ENCODE results near the gene MYO18A. TPM values are rescaled to one million over a fixed set of nuclear protein-coding genes. Genes with fewer than 3 reads are reported as not detected.

The MYO18A gene
- total and polyA plus RNA-seq, 2 donors from 2014 or later, result 25.6 to 60.7 TPM

GRCh38 chr17:29093090-29093871 lies 86.9 kb downstream of the MYO18A start:
- Histone ChIP-seq H3K27me3 (ENCODE audit: control insufficient read depth, insufficient read depth, low read length) (no peaks in the 10 kb centered on the region), H3K9ac (ENCODE audit: low read length in 3 of 3) (no peak overlapping the region), H3K27ac (ENCODE audit: low read depth in 2 of 2, low read length in 2 of 2) (no peak overlapping the region), H3K36me3 (ENCODE audit: control insufficient read depth in 2 of 3, insufficient read depth in 3 of 3, low read length in 3 of 3) (peaks cover 0 to 84% (median 38%) of the 10 kb centered on the region in 3 donors), H3K4me1 (ENCODE audit: control insufficient read depth in 2 of 3, insufficient read depth in 2 of 3, low read depth in 1 of 3, low read length in 3 of 3) (no peaks in the 10 kb centered on the region), H3K4me3 (ENCODE audit: low read length in 3 of 3) (no peak overlapping the region), H3K9me3 (ENCODE audit: control insufficient read depth in 2 of 3, insufficient read depth in 1 of 3, low read length in 3 of 3) (no peaks in the 10 kb centered on the region)
- TF ChIP-seq, protein P1, sequence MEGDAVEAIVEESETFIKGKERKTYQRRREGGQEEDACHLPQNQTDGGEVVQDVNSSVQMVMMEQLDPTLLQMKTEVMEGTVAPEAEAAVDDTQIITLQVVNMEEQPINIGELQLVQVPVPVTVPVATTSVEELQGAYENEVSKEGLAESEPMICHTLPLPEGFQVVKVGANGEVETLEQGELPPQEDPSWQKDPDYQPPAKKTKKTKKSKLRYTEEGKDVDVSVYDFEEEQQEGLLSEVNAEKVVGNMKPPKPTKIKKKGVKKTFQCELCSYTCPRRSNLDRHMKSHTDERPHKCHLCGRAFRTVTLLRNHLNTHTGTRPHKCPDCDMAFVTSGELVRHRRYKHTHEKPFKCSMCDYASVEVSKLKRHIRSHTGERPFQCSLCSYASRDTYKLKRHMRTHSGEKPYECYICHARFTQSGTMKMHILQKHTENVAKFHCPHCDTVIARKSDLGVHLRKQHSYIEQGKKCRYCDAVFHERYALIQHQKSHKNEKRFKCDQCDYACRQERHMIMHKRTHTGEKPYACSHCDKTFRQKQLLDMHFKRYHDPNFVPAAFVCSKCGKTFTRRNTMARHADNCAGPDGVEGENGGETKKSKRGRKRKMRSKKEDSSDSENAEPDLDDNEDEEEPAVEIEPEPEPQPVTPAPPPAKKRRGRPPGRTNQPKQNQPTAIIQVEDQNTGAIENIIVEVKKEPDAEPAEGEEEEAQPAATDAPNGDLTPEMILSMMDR (IDR thresholded peaks at IDR 0.05; ENCODE audit: borderline replicate concordance, extremely low read depth, insufficient read depth), result no peak
- DNase-seq (no peak), FAIRE-seq (no peak)
- intact Hi-C loops (cut with DNase I), result no loop called here

- DNase-seq, result no peak
- no peak overlapping the region for H3K9ac ChIP-seq (ENCODE audit: low read length in 3 of 3)
- peaks cover 0 to 79% (median 31%) of the 10 kb centered on the region in 3 donors for H3K36me3 ChIP-seq (ENCODE audit: control insufficient read depth in 2 of 3, insufficient read depth in 3 of 3, low read length in 3 of 3)
- H3K9me3 ChIP-seq (ENCODE audit: control insufficient read depth in 2 of 3, insufficient read depth in 1 of 3, low read length in 3 of 3), result no peaks in the 10 kb centered on the region
- intact Hi-C loops (cut with DNase I), result no loop called here
- FAIRE-seq, result no peak
- H3K27me3 ChIP-seq (ENCODE audit: control insufficient read depth, insufficient read depth, low read length), result no peaks in the 10 kb centered on the region
- H3K4me1 ChIP-seq (ENCODE audit: control insufficient read depth in 2 of 3, insufficient read depth in 2 of 3, low read depth in 1 of 3, low read length in 3 of 3), result no peaks in the 10 kb centered on the region
- TF ChIP-seq, protein P1 (IDR thresholded peaks at IDR 0.05; ENCODE audit: borderline replicate concordance, extremely low read depth, insufficient read depth), result no peak
- no peak overlapping the region for H3K4me3 ChIP-seq (ENCODE audit: low read length in 3 of 3)
- no peak overlapping the region for H3K27ac ChIP-seq (ENCODE audit: low read depth in 2 of 2, low read length in 2 of 2)
Observed at GRCh38 chr17:29091606-29092289, 88.5 kb downstream of the MYO18A start.

DNA sequence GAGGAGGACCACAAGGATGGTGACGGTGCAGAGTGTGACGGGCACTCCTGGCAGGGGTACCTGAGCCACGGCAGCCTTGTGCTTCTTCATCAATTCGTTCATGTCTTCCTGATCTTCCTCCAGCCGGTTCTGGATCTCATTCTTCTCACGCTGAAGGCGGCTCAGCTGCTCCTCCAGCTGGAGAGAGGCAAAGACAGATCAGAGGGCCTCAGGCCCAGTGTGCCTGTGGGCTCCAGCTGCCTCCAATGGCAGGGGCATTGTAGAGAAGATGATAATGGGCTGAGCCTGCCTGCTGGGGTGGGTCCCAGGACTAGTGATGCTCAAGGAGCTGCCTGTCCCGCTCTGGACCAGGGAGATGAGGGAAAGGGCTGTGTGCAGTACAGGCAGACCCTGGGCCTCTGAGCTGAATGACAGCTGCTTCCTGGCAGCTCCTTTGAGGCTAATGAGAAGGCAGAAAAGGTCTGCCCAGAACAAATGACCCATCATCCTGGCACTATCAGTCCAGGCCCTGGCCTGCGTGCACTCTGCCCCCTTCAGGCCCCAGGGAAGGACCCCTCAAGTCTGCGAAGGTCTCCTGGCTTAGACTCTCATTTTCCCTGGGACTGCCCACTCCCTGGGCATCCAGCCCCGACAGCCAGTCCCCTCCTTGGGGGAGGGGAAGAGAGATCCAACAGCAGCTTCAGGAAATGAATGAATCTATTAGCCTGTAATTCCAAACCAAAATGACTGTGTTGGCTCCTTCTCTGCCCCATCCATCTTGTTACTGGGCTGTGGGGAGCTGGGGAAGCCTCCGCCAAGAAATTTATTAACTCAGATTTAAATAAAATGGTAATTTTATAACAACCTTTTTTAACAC lies 89.2 kb downstream of the MYO18A start:
- intact Hi-C loops (cut with DNase I), result no loop called here
- DNase-seq (peak in 1 of 5 donors; percentile 37), FAIRE-seq (no peak)
- TF ChIP-seq, protein P1 (IDR thresholded peaks at IDR 0.05; ENCODE audit: borderline replicate concordance, extremely low read depth, insufficient read depth), result no peak
- no peaks in the 10 kb centered on the region for H3K9me3 ChIP-seq (ENCODE audit: control insufficient read depth in 2 of 3, insufficient read depth in 1 of 3, low read length in 3 of 3)
- peaks cover 0 to 82% (median 36%) of the 10 kb centered on the region in 3 donors for H3K36me3 ChIP-seq (ENCODE audit: control insufficient read depth in 2 of 3, insufficient read depth in 3 of 3, low read length in 3 of 3)
- H3K27ac ChIP-seq (ENCODE audit: low read depth in 2 of 2, low read length in 2 of 2), result no peak overlapping the region
- no peak overlapping the region for H3K4me3 ChIP-seq (ENCODE audit: low read length in 3 of 3)
- no peaks in the 10 kb centered on the region for H3K27me3 ChIP-seq (ENCODE audit: control insufficient read depth, insufficient read depth, low read length)
- H3K4me1 ChIP-seq (ENCODE audit: control insufficient read depth in 2 of 3, insufficient read depth in 2 of 3, low read depth in 1 of 3, low read length in 3 of 3), result no peaks in the 10 kb centered on the region
- H3K9ac ChIP-seq (ENCODE audit: low read length in 3 of 3), result no peak overlapping the region

Measured in kidney (tissue), 14 donors.